T47D (cell line): ENCODE data around the gene CGB7.
"Not testable (repeated sequence)": the region's sequence is repeated elsewhere in the genome, so short reads cannot be mapped to it uniquely, and the experiment has no call there.

Experiments
- DNase-seq, 2 experiments: peaks; one replicate each; pipeline versions ENCODE4 v3.0.0 to v3.0.0-alpha.2; 2011 to 2012; ENCODE audit warnings: low read depth in 1 of 2, low spot score in 1 of 2
- JUND ChIP-seq: IDR thresholded peaks from 2 replicates; pipeline ENCODE4 v1.6.1; 2012; ENCODE audit warnings: low read depth
- in situ Hi-C: cut with HindIII; loops from 2 replicates; pipeline ENCODE4 v1.10.0; 2016; ENCODE audit warnings: low sequenced_read_pairs, low pct_unique_long_range_greater_than_20kb

CGB7 gene

DNA sequence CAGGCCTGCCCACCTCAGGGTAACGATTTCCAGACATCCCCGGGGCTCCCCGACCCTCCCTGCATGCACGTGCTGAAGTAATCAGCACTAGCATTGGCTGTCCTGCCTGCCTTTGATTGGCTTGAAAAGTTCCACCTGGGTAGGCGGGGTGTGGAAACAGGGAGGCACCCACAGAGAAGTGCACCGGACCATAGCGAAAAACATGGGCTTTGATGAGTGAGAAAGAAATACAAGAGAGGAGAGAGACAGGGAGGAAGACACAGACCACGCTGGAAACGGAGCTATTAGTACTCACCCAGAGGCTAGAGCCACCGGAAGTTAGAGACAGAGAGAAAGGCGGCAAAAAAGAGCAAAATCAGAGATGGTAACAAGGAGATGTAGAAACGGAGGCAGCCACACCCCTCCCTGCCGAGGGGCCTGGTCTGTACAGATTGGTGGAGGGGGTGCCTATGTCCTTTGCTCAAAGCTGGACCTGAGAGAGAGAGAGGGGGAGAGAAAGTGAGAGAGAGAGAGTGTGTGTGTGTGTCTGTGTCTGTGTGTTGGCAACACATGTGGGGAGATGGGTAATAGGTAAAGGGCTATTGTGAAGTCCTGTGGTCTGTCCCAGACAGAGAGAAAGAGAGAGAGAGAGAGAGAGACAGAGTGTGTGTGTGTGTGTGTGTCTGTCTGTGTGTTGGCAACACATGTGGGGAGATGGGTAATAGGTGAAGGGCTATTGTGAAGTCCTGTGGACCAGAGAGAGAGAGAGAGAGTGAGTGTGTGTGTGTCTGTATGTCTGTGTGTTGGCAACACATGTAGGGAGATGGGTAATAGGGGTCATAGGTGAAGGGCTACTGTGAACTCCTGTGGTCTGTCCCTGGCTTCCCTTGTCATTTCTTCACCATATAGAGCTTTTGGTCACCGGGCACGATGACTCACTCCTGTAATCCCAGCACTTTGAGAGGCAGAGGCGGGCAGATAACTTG is 36.3 kb downstream of the CGB7 start:
- TF ChIP-seq JUND, result no peak
- in situ Hi-C loops, result no loop called here
- DNase-seq, result no peak

- DNase-seq, result no peak
- no peak for TF ChIP-seq JUND
- in situ Hi-C loops, result no loop called here
These were observed 37.2 kb downstream of the CGB7 start for GRCh38 chr19:49020342-49020741.

DNA sequence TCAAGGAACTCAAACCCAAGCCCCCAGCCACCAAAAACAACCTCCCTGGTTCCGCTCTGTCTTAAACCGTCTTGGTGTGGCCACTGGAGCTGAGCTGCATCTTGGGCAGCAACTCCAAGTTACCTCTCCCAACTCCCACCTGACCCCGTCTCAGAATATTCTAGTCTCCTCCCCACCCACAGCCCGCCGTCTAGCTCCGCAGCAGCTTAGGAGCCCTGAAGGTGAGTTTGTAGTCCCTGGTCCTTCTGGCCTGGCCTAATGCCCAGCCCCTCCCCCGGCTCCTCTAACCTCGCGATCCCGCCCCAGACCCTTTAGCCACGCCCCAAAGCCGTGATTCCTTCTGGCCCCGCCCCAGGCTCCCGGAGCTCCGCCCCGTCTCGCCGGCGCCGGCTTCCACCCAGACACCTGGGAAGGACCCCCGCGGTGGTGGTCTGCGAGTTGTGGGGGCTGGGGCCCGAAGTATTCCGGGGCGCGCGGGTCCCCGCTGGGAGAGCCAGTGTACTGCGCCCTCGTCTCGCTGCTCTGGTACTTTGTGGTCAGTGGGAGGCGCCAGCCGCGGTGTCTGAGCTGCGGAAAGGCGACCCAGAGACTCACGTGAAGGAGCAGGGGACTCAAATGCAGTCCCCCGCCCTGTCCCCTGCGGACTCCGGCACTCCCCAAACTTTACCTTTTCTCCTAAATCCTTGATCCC is 38.2 kb downstream of the CGB7 start:
- TF ChIP-seq JUND, result no peak
- in situ Hi-C loops, result no loop called here
- peak; percentile 74 to 75 for DNase-seq

- DNase-seq, in situ Hi-C loops: not testable (repeated sequence)
These were observed 38.9 kb downstream of the CGB7 start for GRCh38 chr19:49018388-49019241.

DNA sequence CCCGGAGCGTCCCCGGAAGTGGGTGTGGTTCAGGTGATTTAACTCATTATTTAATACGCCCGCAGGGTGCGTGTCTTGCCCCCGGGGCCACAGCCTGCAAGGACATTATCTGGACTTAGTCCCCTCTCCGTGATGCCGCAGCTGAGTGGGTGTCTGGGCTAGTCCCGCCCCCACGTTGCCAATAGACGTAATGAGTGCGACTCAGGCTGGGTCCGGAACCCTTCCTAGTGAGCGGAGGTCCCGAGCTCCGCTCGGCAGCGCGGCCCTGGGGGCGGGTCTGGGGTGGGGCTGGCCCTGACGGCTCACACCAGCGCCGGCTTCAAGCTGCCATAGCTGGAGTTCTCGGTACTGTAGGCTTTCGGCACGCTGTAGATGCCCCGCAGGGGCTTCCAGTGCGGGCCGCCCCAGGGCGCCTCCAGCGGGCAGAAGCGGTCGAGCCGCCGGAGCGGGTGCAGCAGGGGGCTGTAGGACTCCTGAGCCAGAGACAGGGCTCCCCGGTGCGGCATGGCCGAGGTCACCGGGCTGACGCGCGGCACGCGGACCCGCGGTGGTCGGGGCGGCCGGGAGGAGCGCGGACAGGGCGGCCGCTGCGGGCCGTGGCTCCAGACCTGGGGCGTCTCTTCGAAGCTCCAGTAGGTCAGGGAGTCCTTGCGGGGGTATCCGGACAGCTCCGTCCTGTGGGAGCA is 39.7 kb downstream of the CGB7 start:
- no peak for TF ChIP-seq JUND
- DNase-seq, result peak in 1 of 2 experiments; percentile 45
- in situ Hi-C loops, result no loop called here

DNA sequence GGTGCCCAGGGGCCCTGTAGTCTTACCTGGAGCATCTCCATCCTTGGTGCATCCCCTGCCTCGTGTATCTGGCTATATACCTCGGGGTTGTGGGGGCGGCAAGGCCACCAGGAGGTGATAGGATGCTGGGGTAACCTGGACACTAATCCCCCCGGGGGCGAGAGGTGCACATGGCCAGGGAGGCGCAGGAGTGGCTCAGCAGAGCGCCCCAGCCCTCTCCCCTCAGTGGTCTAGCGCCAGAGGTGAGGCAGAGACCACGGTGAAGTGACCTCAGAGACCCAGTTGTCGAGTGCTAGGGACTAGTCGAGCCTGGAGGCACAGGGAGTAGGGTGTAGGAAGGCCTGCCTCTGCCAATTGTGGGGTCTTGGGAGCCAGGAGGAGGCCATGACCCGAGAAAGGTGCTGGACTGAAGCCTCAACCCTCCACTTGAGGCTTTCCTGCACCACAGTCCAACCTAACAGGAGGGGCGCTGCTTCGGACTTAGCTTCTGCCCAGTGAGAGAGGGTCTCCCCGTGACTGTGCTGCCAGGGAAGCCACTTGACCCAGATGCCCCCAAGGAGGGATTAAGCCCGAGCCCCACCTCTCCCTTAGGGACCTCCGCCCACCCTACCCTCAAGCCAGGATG is 40.4 kb downstream of the CGB7 start, which contains the start of gene LHB:
TSS of gene LHB (minus strand) at position 51 of the 625 bp plus-strand sequence. CDS start at position 41, 10 bp downstream.
- DNase-seq, result no peak
- no peak for TF ChIP-seq JUND
- in situ Hi-C loops, result no loop called here

- no peak for TF ChIP-seq JUND
- in situ Hi-C loops, result no loop called here
- no peak for DNase-seq
These were observed 41.3 kb downstream of the CGB7 start for GRCh38 chr19:49016067-49016839.

DNA sequence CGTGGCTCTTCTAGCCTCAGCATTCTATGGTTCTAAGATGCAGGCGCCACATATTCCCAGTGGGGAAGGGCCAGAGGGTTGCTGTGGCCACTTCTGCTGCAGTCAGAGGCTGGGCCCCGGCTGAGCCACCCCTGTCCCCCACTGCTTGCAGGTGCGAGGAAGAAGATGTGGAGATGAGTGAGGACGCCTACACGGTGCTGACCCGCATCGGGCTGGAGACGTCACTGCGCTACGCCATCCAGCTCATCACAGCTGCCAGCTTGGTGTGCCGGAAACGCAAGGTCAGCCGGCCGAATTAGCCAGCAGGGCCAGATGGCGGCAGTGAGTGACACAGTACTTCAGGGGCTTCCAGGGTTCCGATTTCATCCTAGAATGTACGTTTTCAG is 42.7 kb downstream of the CGB7 start:
- TF ChIP-seq JUND, result no peak
- DNase-seq, result no peak
- in situ Hi-C loops, result no loop called here

DNA sequence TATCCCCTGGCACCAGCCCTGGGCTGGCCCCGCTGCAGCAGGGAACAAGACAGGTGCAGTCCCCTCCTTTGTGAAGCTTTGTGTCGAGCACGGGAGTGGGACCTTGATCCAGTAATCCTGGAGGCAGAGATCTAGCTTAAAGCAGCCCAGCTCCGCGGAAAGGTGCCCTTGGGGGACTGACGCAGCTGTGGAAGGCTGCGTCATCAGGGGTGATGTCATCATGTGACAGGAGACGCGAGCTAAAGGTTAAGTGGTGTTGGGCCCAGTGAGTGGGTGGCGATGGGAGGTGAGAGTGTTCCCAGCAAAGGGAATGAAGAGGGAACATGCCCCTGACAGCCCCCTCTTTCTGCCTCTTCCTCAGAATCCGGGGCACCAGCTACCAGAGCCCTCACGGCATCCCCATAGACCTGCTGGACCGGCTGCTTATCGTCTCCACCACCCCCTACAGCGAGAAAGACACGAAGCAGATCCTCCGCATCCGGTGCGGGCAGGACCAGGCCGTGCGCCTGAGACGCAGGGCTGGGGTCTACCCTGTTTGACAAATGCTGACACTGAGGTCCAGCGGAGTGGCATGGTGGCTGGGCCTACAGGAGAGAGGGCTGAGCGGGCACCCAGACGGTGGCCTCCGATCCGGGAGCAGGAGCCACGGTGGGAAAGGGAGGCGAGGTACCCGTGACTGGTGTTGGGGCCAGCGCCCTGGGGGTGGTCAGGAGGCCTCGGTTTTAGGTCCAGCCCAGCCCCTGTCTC is 43.3 kb downstream of the CGB7 start:
- in situ Hi-C loops, result no loop called here
- DNase-seq, result no peak
- no peak for TF ChIP-seq JUND

- in situ Hi-C loops, result no loop called here
- DNase-seq, result no peak
- TF ChIP-seq JUND, result no peak
These were observed 46.4 kb downstream of the CGB7 start for GRCh38 chr19:49011194-49011593.
